DMS53 (cell line): ENCODE data around the gene BACH2.
"Not testable (repeated sequence)": the region's sequence is repeated elsewhere in the genome, so short reads cannot be mapped to it uniquely, and the experiment has no call there.

Source experiments
- DNase-seq: peaks from one replicate; lab custom pipeline; 2025; lab: John Stamatoyannopoulos, UW

The BACH2 gene

GRCh38 chr6:90296341-90297114, at the start of gene BACH2:
BACH2 (minus strand) TSS chr6:90296843; CDS start chr6:90008844, 287,999 bp downstream.
- peak; percentile 93 for DNase-seq

GRCh38 chr6:90343576-90343975, 46.9 kb upstream of the BACH2 start:
- no peak for DNase-seq

GRCh38 chr6:90338409-90338808, 41.8 kb upstream of the BACH2 start:
- no peak for DNase-seq

DNA sequence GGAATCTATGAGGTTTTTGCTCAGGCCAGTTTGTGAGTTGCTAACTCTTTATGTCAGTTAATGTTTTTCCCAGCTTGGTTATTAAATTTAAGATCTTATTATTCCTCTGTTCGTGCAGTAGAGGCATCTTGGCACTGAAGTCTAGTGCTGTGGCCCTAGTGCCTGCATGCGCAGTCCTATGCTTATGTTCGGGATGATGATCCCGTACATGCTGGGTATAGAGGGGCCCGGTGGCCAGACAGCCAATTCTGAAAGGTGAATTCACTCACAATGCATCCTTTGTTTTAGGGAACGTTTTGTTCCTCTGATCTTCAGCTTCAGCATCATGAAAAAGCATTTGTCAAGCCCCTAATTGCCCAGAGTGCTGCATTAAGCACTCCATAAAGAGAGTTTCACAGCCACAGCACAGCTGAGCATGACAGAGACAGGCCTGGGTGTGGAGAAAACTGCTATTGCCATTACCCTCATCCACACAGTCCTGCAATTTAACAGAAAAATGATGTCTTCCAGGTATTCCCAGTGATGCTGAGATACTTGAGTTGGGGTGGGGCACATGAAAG, 39.8 kb upstream of the BACH2 start:
- no peak for DNase-seq

- no peak for DNase-seq
Observed at GRCh38 chr6:90333928-90334327, 37.3 kb upstream of the BACH2 start.

DNA sequence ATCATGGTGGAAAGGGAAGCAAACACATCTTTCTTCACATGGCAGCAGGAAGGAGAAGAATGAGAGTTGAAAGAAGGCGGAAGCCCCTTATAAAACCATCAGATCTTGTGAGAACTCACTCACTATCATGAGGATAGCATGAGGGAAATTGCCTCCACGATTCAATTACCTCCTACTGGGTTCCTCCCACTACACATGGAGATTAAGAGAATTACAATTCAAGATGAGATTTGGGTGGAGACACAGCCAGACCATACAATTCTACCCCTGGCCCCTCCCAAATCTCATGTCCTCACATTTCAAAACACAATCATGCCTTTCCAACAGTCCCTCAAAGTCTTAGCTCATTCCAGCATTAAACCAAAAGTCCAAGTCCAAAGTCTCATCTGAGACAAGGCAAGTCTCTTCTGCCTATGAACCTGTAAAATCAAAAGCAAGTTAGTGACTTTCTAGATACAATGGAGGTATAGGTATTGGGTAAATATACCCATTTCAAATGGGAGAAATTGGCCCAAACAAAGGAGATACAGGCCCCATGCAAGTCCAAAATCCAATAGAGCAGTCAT, 36.4 kb upstream of the BACH2 start:
- DNase-seq, result not testable (repeated sequence)

DNA sequence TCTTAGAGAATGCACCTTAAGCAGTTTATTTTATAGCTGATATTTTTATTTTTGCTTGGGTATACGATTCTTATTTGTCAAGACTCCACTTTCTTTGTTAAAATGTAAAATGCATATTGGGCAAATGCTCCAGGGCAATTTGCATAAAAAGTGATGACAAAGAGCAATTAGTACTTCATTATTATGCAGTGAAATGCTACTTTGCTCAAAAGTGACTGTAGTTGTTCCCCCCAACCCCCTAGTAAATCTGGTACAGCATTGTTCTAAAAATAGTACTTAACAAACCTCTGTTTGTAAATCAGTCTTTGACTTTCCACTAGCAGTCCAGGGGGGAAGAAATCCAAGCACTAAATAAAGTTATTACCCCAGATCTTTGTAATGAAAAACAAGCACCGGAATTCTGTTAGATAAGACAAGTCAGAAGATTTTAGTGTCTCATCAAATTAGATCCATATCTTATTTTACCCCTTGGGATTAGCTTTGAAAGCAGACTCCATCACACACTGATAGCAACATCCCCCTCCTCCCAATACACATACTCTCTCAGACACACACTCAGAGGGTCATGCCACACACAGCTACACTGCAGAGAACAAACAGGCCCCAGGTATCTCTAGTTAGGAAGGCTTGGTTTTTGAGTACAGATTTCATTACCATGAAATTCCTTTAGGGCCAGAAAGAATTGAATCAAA, 32.9 kb upstream of the BACH2 start:
- no peak for DNase-seq

GRCh38 chr6:90328004-90328403, 31.4 kb upstream of the BACH2 start:
- peak; percentile 5 for DNase-seq

GRCh38 chr6:90326404-90327057, 29.9 kb upstream of the BACH2 start:
- no peak for DNase-seq

GRCh38 chr6:90323706-90324105, 27.1 kb upstream of the BACH2 start:
- DNase-seq, result no peak

DNA sequence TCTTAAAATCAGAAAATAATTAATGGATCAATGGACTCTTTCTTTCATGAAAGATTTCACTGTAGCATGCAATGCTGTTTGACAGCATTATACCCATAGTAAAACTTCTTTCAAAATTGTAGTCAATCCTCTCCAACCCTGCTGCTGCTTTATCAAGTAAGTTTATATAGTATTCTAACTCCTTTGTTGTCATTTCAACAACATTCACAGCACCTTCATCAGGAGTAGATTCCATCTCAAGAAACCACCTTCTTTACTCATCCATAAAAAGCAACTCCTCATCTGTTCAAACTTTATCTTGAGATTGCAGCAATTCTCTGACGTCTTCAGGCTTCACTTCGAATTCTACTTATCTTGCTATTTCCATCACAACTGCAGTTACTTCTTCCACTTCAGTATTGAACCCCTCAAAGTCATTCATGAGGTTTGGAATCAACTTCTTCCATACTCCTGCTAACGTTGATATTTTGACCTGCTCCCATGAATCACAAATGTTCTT, 26.4 kb upstream of the BACH2 start:
- DNase-seq, result no peak

DNA sequence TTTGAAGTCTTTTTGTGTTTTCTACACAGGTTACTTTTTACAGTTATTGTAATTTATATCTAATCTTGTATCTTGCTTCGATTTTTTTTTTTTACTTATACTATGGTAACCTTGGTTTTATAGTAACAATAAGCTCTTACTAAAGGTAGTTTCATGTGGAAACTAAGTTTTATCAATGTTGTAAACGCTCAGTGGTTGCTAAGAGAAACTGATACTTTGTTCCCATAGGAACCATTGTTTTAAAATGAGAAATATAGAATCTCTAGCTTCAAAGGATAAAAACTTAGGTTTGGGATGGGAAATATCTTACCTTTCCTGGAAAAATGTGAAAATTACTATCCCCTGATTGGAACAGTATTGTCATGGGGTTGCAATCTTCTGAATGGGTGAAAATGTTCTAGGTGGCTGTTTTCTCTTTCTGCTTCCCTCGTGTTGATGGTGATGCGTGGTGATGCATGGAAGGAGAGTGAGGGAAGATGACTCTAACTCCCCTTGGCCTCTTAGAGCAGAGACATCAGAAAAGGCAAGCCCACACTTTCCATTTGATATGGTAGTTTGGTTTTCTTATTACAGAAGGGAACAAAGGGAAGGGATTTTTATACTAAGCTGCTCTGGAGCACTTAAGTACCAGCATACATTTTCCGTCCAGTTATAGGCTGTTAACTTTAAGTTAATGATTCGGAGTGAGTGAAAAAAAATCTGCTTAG, 23.5 kb upstream of the BACH2 start:
- DNase-seq, result no peak

DNA sequence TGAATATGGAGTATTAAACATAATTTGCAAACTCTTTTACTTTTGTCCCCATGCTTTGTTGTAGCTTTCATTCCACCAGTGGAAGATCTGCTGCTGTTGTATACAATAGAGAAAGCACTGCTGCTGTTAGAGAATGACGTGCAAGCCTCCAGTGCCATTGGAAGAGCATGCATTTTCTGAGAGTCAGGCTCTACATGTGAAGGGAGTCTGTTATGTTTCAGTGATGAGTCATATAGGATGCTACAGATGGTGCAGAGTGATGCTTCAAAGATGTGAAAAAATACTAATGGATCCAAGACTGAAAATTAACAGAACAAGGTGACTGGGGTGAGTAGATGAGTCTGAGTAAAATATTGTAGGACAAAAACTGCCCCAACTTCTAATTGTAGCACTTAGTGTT, 22.4 kb upstream of the BACH2 start:
- peak; percentile 12 for DNase-seq

GRCh38 chr6:90315986-90316385, 19.3 kb upstream of the BACH2 start:
- DNase-seq, result no peak

DNA sequence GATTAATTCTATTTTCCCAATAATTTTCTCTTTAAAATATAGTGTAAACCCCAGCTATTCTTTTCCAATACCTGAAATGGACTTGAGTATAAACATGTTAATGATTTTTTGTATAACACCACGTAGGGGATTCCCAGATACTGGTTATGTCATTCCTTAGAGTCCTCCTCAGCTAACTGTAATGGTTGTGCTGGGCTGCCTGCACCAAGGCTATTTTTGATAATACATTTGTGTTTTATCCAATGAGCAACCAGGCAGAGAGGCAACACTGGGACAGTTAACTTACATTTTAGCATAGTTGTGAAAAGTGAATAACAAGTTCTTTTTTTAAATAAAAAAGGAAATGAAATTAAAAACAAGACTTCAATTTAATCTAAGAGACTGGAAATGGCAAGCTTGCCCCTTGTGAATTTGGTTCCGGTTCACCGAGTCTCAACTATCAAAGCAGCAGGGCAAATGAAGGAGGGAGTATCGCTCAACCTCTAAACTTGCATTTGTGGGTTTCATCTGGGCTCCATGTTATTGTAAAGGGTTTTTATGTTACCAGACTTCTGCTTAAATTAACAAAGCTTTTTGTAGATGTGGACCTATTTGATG, 18.8 kb upstream of the BACH2 start:
- DNase-seq, result no peak

GRCh38 chr6:90314514-90314913, 17.9 kb upstream of the BACH2 start:
- DNase-seq, result no peak

DNA sequence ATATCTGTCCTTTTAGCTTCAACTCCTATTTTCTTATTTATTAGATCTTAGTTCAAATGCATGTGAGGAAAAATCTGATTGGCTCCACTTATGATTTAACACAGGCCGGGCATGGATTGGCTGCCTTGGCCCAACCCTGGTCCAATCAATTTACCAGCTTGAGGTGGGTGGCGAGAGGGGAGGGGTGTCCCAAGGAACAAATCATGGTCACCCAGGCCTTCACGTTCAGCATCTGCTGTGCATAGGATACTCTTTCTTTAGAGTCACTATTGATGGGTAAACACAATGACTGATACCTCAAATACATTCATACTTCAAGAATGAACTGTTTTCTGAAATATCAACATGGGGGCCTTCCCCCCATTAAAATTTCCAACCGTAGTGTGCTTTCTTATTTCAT, 14.9 kb upstream of the BACH2 start:
- DNase-seq, result no peak

DNA sequence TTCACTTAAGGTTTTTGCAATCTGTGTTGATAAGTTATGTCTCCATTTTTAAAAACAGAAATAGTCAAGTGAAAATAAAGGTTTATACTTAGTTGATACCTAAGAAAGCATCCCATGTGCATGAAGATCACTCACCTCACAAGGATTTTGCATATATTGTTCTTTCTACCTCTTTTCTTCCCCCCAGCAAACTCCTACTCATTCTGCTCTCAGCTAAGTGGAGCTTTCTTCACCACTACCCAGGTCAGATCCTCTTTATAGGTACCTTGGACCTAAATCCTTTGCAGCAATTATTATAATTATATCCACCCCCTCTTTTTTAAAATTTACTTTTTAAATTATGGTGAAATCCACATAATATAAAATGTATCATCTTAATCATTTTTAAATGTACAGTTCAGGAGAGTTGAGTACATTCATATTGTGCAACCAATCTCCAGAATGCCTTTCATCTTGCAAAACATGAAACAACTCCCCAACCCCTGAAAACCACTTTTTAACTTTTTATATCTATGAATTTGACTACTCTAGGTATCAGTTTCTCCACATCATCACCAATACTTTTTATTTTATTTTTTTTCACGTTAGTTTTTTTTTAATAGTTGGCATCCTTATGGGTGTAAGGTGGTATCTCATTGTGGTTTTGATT, 9.3 kb upstream of the BACH2 start:
- DNase-seq, result no peak

DNA sequence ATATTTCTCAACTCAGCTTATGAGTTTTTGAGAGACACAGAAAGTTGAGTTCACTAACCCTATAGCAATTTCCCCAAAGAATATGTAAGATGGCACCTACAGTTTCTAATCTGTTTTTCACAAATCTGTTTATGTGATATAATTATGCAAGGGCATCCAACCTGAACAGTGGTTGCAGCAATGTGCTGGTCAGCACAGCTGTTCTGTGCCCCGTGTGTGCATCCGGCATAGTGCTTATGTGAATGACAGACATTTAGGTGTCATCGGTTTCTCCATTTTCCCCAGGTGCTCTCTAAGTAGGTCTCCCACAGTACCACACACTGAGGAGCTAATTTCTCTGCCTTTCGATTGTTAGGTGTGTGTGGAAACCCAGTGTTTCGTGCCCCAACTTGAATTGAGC, 7.7 kb upstream of the BACH2 start:
- no peak for DNase-seq

DNA sequence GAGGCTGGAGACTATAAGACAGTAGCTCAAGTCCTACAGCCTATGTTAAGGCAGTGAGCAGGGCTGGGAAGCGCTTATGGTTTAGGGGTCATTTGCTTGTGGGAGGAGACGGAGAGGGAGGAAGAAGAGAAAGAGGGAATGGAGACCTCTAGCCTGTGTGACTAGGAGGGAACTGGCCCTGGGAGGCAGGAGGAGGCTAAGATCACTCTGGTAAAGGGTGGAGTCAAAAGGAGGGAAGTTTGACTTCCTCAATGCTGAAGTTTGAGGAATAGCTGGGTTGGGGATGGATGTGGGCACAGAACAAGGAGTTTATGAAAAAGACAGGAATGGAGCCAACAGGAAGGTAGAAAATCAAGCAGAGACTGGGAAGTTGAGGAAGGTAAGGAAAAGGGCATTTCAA, 6.4 kb upstream of the BACH2 start:
- DNase-seq, result no peak

DNA sequence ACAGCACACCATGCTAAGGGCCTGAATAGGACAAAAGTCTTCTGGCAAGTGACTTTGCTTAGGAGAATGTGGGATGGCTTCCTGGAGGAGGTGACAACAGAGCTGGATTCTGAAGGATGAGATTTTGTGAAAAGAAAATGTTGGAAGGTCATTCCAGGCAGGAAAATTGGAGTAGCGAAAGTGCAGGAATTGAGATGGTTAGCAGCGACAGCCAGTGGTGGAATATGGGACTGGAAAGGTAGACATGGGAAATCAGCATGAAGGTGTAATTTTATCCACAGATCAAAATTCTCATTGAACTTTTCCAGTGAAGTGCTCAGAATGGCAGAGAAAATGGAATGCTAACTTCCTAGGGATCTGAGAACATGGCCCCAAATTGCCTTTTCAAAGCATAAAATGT, 5.7 kb upstream of the BACH2 start:
- DNase-seq, result no peak
